Fibroblast of upper back skin (primary cell): ENCODE data around the gene ZNF90.
"Not testable (repeated sequence)": the region's sequence is repeated elsewhere in the genome, so short reads cannot be mapped to it uniquely, and the experiment has no call there.

Experiments
- DNase-seq: peaks from one replicate; pipeline ENCODE4 v3.0.0-alpha.2; 2013

ZNF90 gene

GRCh38 chr19:20077791-20078463 lies at the start of gene ZNF90:
TSS of gene ZNF90 (plus strand) at chr19:20078000. CDS start at chr19:20078133, 133 bp downstream.
- DNase-seq, result peak; percentile 96

GRCh38 chr19:20028611-20029010 lies 49.2 kb upstream of the ZNF90 start:
- DNase-seq, result no peak

DNA sequence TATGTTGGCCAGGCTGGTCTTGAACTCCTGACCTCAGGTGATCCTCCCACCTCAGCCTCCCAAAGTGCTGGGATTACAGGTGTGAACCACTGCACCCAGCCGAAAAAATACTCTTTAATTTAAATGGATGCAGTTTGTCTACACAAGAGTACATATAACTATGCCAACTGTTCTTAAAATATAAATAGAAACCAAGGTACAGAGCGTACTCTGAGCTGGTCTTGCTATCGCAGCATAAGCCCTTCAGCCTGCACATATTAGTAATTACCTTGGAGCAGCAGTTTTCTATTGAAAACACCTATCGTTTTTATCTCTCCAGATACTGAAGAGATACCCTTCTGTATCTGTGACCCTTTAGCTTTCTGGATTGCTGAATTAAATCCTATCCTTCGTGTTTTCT lies 41.9 kb upstream of the ZNF90 start:
- no peak for DNase-seq

GRCh38 chr19:20038358-20039202 lies 39.2 kb upstream of the ZNF90 start:
- no peak for DNase-seq

GRCh38 chr19:20039203-20039723 lies 38.5 kb upstream of the ZNF90 start, which contains the start of gene ZNF682:
TSS of gene ZNF682 (minus strand) at chr19:20039505. CDS start at chr19:20039345, 160 bp downstream.
- DNase-seq, result peak; percentile 95

- no peak for DNase-seq
These were observed 33.1 kb upstream of the ZNF90 start for GRCh38 chr19:20044663-20045062.

GRCh38 chr19:20045742-20046141 lies 32.1 kb upstream of the ZNF90 start:
- not testable (repeated sequence) for DNase-seq

GRCh38 chr19:20051841-20052768 lies 25.7 kb upstream of the ZNF90 start:
- peak; percentile 98 for DNase-seq

- not testable (repeated sequence) for DNase-seq
These were observed 19.1 kb upstream of the ZNF90 start for GRCh38 chr19:20058738-20059137.

- DNase-seq, result no peak
These were observed 17.5 kb upstream of the ZNF90 start for GRCh38 chr19:20060282-20060681.

- no peak for DNase-seq
These were observed 10.9 kb upstream of the ZNF90 start for GRCh38 chr19:20066861-20067260.

- no peak for DNase-seq
These were observed 9.9 kb upstream of the ZNF90 start for GRCh38 chr19:20067943-20068342.

DNA sequence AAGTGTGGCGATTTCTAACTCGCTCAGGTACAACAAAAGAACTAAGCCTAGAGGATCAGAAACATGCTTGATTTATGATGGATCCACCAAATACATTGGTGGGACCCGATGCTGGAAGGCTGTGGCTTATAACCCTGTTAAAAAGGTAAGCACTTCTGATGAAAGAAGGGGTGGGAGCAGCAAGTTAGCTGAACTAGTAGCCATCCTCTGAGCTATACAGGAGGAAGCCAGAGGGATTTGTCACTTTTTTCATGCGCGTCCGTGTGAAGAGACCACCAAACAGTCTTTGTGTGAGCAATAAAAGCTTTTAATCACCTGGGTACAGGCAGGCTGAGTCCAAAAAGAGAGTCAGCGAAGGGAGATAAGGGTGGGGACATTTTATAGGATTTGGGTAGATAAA lies 9.2 kb upstream of the ZNF90 start:
- DNase-seq, result not testable (repeated sequence)

- DNase-seq, result no peak
These were observed 7.1 kb upstream of the ZNF90 start for GRCh38 chr19:20070691-20071090.

- no peak for DNase-seq
These were observed 4.9 kb upstream of the ZNF90 start for GRCh38 chr19:20072936-20073335.

DNA sequence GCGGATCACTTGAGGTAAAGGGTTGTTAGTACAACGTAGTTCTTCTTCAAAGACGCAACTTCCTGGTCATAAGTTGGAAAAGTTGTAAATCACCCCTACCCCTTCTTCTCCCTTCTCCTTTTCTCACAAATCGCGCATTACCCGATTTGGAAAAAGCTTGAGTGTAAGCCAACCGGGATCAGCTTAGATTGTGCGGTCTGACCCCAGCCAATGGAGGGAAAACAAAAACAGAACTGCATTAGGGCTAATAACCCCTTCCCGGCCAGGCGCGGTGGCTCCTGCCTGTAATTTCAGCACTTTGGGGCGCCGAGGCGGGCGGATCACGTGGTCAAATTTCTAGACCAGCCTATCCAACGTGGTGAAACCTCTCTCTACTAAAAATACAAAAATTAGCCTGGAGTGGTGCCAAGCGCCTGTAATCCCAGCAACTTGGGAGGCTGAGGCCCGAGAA lies 806 bp downstream of the ZNF90 start:
- DNase-seq, result peak; percentile 21

DNA sequence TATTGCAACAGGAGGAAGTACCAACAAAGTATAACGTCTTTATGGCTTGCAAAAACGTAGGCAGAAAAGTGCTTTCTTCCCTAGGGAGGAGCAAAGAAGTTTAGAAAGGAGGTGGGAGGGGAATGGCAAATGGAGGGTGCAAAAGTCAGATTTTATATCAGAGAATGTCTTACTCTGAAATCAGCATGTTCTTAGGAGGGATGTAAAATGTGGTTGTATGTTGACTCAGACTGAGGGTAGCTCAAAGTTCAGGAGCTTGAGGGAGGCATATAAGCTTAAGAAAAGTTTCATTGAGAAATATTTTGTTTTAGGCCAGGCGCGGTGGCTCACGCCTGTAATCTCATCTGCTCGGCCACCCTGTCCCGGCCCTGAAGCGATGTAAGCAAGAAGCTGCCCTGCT lies 1.7 kb downstream of the ZNF90 start:
- DNase-seq, result no peak

DNA sequence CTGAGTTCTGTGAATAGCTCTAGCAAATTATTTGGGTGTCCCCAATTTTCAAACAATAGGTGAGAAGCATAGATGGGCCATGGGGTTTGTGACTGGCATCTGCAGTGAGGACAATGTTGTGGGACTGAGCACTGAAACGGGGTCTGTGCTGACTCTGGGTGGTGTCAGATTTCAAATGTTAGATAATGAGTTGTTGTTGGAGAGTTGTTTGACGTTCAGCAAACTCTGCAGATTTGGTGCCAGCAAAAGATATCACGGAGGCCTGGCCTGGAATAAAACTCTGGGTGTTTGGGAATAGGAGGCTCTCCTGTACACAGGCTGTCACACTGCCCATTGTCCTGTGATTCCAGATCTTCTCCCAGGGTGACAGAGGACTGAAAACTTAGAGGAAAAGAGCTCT lies 2.9 kb downstream of the ZNF90 start:
- DNase-seq, result no peak

- DNase-seq, result not testable (repeated sequence)
These were observed 4.5 kb downstream of the ZNF90 start for GRCh38 chr19:20082232-20082833.

DNA sequence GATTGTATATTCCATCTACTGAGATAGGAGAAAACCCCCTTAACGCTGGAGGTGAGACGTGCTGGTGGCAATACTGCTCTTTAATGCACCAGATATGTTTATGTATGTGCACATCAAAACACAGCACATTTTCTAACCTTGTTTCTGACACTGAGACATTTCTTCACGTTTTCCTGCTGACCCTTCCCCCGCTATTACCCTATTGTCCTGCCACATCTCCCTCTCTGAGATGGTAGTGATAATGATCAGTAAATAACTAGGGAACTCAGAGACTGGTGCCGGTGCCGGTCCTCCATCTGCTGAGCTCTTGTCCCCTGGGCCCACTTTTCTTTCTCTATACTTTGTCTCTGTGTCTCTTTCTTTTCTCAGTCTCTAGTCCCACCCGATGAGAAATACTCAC lies 5.1 kb downstream of the ZNF90 start:
- DNase-seq, result not testable (repeated sequence)

DNA sequence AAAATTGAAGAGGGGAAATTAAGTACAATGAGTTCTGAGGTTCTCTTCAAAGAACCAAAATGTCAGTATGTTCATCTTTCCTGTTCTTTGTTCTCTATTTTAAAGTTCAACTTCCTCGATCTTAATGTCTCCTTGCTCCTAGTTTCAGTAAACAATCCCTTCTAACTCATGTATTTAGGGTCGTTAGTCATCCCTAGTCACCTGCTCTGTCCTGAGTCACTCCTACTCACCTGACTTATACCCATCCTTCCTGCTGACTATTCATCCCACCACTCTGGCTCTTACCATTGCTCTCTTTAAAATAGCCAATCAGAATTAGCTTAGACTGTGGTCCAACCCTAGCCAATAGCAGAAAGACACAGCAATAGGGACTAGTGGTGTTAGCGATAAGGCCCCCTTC lies 24.3 kb downstream of the ZNF90 start:
- DNase-seq, result no peak

DNA sequence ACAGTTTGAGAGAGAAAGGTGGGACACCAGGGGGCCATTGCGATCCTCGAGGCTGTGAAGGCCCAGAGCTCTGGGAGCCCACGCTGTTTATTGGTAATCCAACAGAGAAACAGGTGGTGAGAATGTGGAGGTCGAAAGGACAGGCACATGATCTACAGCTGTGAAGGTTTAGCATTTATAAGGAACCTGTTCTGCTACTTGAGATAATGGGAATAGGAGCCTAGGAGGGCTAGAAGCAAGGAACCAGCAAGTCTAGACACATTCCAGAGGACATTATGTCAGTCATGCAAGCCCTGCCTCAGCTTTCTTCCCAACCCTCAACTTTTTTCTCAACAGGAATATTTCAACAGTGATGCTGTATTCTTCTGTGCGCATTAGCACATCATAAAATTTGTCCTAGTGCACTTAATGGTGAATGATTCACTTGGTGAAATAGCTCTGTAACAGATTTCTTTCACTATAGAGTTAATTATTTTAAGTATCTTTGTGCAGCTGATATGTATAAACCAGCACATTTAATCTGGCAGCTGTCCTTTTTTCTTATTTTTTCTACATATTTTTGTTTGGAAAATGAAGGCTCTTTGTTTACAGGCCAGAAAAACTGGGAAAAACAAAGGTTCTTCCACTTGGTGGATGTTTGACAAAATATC lies 25.4 kb downstream of the ZNF90 start:
- DNase-seq, result no peak
